ENCODE data around the gene MSH3. TPM values are rescaled to one million over a fixed set of nuclear protein-coding genes. Genes with fewer than 3 reads are reported as not detected.

MSH3 gene
- total RNA-seq, 1 experiment from 2014 or later: 32.5 TPM

DNA sequence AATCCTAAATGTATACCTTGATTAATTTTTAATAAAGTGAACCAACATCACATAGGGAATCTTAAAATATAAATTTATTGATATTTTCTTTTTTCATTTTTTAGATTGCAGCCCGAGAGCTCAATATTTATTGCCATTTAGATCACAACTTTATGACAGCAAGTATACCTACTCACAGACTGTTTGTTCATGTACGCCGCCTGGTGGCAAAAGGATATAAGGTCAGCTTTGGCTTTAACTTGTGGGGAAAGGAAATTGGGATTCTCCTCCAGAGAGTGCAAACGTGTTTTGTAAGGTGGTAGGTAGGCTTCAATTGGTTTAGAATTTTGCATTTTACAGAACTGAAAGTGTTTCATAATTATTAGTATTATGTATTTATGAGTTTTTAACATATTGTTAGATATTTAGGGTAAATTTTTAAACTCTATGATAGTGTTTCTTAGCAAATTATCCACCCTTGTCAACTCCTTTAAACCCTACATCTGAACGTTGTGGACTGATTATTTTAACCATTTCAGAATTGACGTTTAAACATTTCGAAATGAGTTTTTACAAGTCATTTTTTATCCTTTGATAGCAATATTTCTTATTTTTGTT lies 17.8 kb downstream of the MSH3 start:
- peaks cover 65% of the 10 kb centered on the region for H3K36me3 ChIP-seq
- peaks cover 4% of the 10 kb centered on the region for H3K4me1 ChIP-seq
- H3K4me3 ChIP-seq: no peak overlapping the region
- no peak overlapping the region for H3K27ac ChIP-seq
- no peaks in the 10 kb centered on the region for H3K27me3 ChIP-seq
- peak; percentile 77 to 88 for DNase-seq
- H3K9me3 ChIP-seq (replicated peaks): no peaks in the 10 kb centered on the region

DNA sequence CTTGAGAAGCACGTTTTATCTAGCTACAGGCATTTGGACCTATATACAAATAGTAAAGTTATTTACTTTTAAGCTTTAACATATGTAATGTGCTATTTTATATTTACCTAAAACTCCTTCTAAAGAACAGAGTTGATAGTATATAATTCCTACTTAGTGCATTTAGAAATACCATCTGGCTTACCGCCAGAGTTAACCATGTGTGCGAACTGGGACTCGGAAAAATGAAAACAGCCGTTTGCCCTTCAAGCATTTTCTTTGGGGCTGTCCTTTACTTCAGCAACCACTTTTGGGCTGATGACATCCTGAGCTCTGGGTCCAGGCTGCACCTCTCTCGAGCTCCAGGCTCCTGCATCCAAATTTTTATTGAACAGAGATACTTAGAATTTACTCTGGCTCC lies 22.3 kb downstream of the MSH3 start:
- DNase-seq: peak; percentile 13 to 58
- no peaks in the 10 kb centered on the region for H3K9me3 ChIP-seq (replicated peaks)
- peaks cover 4% of the 10 kb centered on the region for H3K4me1 ChIP-seq
- H3K27ac ChIP-seq: no peak overlapping the region
- H3K4me3 ChIP-seq: no peak overlapping the region
- peaks cover 68% of the 10 kb centered on the region for H3K36me3 ChIP-seq
- H3K27me3 ChIP-seq: no peaks in the 10 kb centered on the region

DNA sequence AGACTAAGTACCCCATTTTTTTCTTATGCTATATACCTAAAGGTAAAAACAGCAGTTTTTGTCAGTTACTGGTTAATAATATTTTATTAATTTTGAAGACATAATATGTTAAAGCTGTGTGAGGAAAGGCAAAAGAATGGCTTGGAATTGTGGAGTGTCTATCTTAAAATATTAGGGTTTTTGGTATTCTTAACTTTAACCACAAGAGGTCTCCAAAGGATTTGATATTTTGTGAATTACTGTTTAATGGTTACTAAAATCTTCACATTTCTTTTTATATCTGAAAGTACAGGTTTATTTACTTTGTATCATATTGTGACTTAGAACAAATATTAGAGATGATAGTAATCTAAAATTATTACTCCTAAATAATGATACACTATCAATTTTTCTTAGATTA lies 32.3 kb downstream of the MSH3 start:
- Histone ChIP-seq H3K27ac (no peak overlapping the region), H3K9me3 (replicated peaks) (no peaks in the 10 kb centered on the region), H3K36me3 (peaks cover 44% of the 10 kb centered on the region), H3K27me3 (no peaks in the 10 kb centered on the region), H3K4me3 (no peak overlapping the region), H3K4me1 (no peaks in the 10 kb centered on the region)
- peak in 1 of 2 experiments; percentile 53 for DNase-seq

DNA sequence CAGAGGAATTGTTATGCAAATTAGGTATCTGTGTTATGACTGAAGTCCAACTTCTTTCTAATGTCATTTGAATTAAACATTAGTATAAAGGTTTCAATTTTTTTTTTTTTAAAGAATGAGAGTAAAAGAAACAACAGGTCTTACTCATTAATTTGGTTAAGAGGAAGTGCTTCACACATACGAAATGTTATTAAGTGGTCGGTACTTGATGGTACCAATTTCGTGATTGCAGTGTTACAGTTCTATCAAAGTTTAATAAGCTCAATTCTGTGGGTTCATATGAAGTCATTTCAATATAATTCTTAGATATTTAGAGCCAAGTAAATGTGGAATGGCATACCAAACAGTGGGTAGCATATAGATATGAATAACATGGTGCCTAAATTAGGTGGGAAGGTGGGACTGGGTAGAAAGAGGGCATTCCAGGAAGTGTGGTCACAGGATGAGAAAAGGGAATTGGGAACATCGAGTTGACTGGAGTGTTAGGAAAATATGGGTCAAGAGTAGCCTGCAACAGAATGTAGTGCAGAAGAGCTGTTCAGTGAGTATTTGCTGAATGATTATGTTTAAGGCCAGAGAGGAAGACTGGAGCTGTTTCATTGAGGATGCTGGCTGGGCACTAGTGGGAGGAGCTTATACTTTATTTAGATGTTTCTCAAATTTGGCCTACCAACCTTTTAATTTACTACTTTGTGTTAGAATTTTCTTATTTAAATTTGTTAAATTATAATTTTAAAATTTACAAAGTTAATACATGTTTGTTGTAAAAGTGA lies 34.4 kb downstream of the MSH3 start:
- DNase-seq: no peak
- H3K4me3 ChIP-seq: no peak overlapping the region
- H3K27me3 ChIP-seq: no peaks in the 10 kb centered on the region
- peaks cover 29% of the 10 kb centered on the region for H3K36me3 ChIP-seq
- H3K9me3 ChIP-seq (replicated peaks): no peaks in the 10 kb centered on the region
- no peak overlapping the region for H3K27ac ChIP-seq
- no peaks in the 10 kb centered on the region for H3K4me1 ChIP-seq

DNA sequence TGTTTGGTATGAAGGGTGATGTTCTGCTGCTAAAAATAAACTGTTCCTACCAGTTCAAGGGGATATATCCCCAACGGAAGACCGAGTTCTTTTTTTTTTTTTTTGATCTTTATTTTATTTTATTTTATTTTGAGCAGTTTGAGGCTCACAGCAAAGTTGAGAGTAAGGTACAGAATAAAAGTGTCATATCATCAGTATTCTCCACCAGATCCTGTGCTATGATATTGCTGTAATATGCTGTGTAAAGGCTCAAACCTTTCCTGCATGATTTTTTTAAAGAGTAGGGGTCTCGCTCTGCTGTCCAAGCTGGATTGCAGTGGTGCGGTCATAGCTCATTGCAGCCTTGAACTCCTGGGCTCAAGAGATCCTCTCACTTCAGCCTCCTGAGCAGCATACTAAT lies 35.2 kb downstream of the MSH3 start:
- peaks cover 22% of the 10 kb centered on the region for H3K36me3 ChIP-seq
- H3K4me3 ChIP-seq: no peak overlapping the region
- H3K27me3 ChIP-seq: no peaks in the 10 kb centered on the region
- no peaks in the 10 kb centered on the region for H3K4me1 ChIP-seq
- no peak overlapping the region for H3K27ac ChIP-seq
- no peaks in the 10 kb centered on the region for H3K9me3 ChIP-seq (replicated peaks)
- DNase-seq: no peak

DNA sequence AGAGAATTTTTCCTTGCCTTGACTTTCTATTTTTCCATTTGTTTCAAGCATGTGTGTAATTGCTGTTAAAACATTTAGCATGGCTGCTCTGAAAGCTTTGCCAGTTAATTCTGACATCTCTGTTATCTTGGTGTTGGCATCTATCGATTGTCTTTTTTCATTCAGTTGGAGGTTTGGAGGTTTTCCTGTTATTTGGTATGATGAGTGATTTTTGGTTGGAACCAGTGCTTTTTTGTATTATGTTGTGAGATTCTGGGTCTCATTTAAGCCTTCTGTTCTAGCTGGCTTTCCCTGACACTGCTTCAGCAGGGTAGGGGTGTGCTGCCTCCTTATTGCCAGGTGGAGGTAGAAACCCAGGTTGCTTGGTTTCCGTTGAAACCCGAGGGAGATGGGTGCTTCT lies 41.2 kb downstream of the MSH3 start:
- H3K36me3 ChIP-seq: peaks cover 13% of the 10 kb centered on the region; the same call in 1 of the 2 replicates
- H3K27me3 ChIP-seq: no peaks in the 10 kb centered on the region
- H3K9me3 ChIP-seq (replicated peaks): no peaks in the 10 kb centered on the region
- DNase-seq: no peak
- H3K4me1 ChIP-seq: no peaks in the 10 kb centered on the region
- H3K27ac ChIP-seq: no peak overlapping the region
- H3K4me3 ChIP-seq: no peak overlapping the region

DNA sequence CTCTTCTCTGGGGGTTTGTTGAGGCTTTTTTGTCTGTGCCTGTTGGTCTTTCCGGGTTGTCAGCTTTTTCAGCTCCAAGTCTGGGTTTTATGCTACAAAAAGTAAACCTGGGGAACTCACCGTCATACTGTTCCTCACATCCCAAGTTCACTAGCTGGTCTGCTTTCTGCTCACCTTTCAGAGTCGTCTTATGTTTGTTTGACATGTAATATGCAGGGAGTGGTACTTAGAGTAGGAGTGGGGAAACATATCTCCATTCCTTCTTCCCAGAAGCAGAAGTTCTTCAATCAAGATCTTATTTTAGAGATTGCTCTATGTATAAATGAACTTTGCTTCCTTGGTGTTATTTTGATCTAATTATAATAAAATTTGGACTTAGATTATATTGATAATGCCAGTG lies 42.0 kb downstream of the MSH3 start:
- Histone ChIP-seq H3K4me1 (no peaks in the 10 kb centered on the region), H3K9me3 (replicated peaks) (no peaks in the 10 kb centered on the region), H3K36me3 (peaks cover 13% of the 10 kb centered on the region), H3K27ac (no peak overlapping the region), H3K4me3 (no peak overlapping the region), H3K27me3 (no peaks in the 10 kb centered on the region)
- DNase-seq: no peak

DNA sequence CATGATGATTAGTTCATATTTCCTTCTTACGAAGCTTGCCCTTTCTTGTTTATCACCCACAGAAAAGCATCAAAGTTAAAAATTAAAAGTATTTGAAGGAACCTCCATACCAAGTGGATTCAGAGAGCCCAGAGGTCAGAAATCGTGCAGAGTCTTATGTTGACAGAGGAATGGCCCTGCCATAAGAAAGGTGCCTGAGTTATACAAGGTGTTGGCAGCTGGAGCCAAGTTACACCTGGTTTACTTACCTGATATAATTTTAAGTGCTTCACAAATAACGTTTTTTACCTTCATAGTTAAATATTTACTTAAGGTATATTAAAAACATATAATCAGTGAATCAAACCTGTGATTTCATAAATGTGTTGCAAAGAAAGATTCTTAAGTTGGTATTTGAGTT lies 42.6 kb downstream of the MSH3 start:
- no peaks in the 10 kb centered on the region for H3K4me1 ChIP-seq
- H3K9me3 ChIP-seq (replicated peaks): no peaks in the 10 kb centered on the region
- peaks cover 17% of the 10 kb centered on the region for H3K36me3 ChIP-seq
- DNase-seq: no peak
- H3K27ac ChIP-seq: no peak overlapping the region
- no peak overlapping the region for H3K4me3 ChIP-seq
- no peaks in the 10 kb centered on the region for H3K27me3 ChIP-seq

DNA sequence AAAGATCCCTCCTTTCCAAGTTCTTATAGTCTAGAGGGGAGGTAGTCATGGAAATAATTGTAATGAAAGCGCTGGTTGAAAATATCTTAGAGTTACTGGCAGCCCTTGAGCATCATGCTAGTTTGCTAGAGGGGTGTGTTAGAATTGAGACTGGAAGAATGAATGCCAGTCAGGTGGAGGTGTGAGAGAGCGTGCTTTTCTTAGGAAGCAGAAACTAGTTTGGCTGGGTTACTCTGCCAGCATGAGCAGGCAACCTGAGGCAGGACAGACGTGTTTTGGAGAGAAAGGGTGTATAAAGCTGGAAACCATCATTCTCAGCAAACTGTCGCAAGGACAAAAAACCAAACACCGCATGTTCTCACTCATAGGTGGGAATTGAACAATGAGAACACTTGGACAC lies 43.9 kb downstream of the MSH3 start:
- DNase-seq: no peak
- H3K9me3 ChIP-seq (replicated peaks): no peaks in the 10 kb centered on the region
- no peaks in the 10 kb centered on the region for H3K4me1 ChIP-seq
- H3K36me3 ChIP-seq: peaks cover 22% of the 10 kb centered on the region
- H3K4me3 ChIP-seq: no peak overlapping the region
- H3K27me3 ChIP-seq: no peaks in the 10 kb centered on the region
- H3K27ac ChIP-seq: no peak overlapping the region

DNA sequence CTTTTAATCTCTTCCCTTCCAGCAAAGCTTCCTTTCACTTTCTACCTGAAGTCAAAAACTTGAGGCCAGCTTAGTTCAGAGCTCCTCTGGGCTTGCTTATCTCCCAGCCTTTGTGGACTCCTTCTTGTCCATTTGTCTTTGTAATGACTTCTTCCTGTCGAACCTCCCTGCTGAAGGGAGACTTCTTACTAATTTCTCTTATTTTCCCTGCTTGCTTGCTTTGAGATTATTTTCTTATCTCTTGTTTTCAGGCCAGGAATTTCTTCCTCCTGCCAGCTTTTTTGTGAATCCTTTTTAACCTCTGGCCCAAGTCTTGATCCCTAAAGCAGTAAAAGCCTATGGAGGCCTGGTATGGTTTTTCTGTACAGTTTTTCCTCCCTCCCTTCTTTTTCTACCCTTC lies 47.1 kb downstream of the MSH3 start:
- no peaks in the 10 kb centered on the region for H3K27me3 ChIP-seq
- no peak overlapping the region for H3K4me3 ChIP-seq
- DNase-seq: no peak
- no peaks in the 10 kb centered on the region for H3K4me1 ChIP-seq
- no peak overlapping the region for H3K27ac ChIP-seq
- peaks cover 25% of the 10 kb centered on the region for H3K36me3 ChIP-seq
- H3K9me3 ChIP-seq (replicated peaks): no peaks in the 10 kb centered on the region

DNA sequence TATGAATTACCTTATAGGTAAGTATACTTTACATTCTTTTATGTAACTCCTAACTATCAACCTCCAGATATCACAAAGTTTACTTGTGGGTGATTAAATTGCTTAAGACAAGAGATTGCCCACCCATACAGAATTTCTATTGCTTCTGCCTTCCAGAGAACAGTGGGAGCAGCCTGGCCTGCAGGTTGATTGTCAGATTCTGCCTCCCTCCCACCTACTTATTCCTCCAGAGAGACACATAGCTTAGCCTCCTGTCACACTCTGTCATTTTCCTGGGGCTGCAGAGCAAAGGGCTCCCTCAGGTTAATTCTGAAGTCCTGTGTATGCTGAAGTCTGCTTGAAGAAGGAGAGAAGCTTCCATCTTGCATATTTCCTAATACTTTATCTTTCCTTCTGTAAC lies 48.8 kb downstream of the MSH3 start:
- H3K27ac ChIP-seq: no peak overlapping the region
- DNase-seq: no peak
- peaks cover 19% of the 10 kb centered on the region for H3K36me3 ChIP-seq
- H3K4me1 ChIP-seq: no peaks in the 10 kb centered on the region
- no peaks in the 10 kb centered on the region for H3K27me3 ChIP-seq
- no peaks in the 10 kb centered on the region for H3K9me3 ChIP-seq (replicated peaks)
- H3K4me3 ChIP-seq: no peak overlapping the region

DNA sequence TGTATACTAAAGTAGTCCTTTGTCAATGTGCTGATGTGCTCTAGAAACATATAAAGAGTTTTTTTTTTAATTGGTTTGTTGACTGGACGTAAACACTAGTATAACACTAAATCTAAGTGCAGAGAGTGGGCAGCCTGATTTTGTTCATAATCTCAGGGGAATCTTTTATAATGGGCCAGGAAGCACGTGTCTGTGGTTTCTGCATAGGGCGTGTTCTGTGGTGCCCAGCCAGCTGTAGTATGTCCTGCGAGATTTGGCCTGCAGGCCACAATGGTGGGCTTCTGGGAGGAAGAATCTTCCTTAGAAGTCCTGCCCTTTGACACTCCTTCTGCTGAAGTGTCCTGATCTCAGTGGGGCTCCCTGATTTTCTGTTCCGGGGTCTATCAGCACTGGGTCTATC lies 49.3 kb downstream of the MSH3 start:
- no peak for DNase-seq
- no peaks in the 10 kb centered on the region for H3K4me1 ChIP-seq
- H3K27ac ChIP-seq: no peak overlapping the region
- no peaks in the 10 kb centered on the region for H3K27me3 ChIP-seq
- no peaks in the 10 kb centered on the region for H3K9me3 ChIP-seq (replicated peaks)
- no peak overlapping the region for H3K4me3 ChIP-seq
- peaks cover 21% of the 10 kb centered on the region for H3K36me3 ChIP-seq

DNA sequence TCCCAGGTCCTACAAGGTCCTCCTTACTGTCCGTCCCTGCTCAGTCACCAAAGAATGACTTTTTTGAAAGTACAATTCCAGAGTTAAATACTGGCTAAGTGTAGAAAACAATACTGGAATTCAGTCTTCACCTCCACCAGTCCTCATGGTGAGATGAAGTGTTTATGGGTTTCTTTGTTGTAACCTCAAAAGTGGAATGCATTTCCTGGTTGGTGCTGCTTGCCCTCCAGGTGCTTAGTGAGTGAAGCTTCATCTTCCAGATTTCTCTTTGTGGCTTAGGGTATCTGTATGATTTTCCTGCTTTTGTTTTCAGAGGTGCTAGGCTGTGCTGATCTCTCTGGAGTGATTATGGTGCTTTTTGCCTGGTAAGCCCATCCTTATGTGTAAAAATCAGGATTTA lies 49.8 kb downstream of the MSH3 start:
- H3K36me3 ChIP-seq: peaks cover 23% of the 10 kb centered on the region
- H3K27me3 ChIP-seq: no peaks in the 10 kb centered on the region
- no peak overlapping the region for H3K4me3 ChIP-seq
- no peaks in the 10 kb centered on the region for H3K4me1 ChIP-seq
- no peak overlapping the region for H3K27ac ChIP-seq
- no peaks in the 10 kb centered on the region for H3K9me3 ChIP-seq (replicated peaks)
- DNase-seq: no peak

DNA sequence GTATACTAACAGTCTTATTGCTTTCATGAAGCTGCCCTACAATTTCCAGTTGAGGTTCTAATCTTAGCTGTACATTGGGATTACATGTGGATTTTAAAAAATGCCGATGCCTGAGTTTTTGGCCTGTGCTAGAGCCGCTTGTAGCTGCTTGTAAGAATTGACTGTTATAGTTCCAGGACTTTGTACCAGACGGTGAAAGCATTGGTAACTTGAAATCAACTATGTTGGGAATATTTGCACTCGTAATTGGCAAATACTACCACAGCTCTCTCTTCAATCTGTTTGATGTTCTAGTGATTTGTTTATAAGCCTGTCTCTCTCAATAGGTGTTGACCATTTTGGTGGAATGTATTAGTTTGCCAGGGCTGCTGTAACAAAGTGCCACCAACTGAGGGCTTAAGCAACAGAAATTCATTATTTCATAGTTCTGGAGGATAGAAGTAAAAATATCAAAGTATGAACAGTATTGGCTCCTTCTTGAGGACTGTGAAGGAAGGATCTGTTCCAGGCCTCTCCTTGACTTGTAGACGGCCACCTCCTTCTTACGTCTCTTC lies 50.8 kb downstream of the MSH3 start:
- Histone ChIP-seq H3K9me3 (replicated peaks) (no peaks in the 10 kb centered on the region), H3K4me3 (no peak overlapping the region), H3K27me3 (no peaks in the 10 kb centered on the region), H3K27ac (no peak overlapping the region), H3K4me1 (peaks cover 5% of the 10 kb centered on the region; the same call in 1 of the 2 replicates), H3K36me3 (peaks cover 28% of the 10 kb centered on the region)
- DNase-seq: no peak

DNA sequence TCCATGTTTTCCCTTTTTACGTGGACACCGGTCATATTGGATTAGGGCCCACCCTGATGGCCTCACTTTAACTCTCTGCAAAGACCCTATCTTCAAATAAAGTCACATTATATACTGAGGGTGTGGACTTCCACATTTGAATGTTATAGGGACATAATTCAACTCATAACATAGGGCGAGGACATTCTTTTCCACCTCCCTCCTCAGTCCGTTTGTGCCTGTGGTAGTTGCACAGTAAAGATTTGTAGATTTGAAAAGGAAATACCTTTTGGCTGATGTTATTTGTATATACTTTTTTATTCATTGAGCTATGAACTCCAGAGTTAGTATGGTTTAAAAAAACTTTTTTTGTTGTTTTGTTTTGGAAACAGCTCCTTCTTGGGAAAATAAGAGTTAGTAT lies 51.3 kb downstream of the MSH3 start:
- Histone ChIP-seq H3K36me3 (peaks cover 28% of the 10 kb centered on the region), H3K27ac (no peak overlapping the region), H3K4me3 (no peak overlapping the region), H3K9me3 (replicated peaks) (no peaks in the 10 kb centered on the region), H3K4me1 (peaks cover 8% of the 10 kb centered on the region; the same call in 1 of the 2 replicates), H3K27me3 (no peaks in the 10 kb centered on the region)
- DNase-seq: no peak
